GM19372 (cell line): ENCODE results near the gene CPXM1.

Source experiments
- ATAC-seq: cut with Tn5 transposase; IDR thresholded peaks from one replicate; pipeline ENCODE4 v1.9.1; 2021; ENCODE audit warnings: mild to moderate bottlenecking, low read depth, moderate library complexity; ENCODE audit not compliant: unreplicated experiment

The CPXM1 gene

DNA sequence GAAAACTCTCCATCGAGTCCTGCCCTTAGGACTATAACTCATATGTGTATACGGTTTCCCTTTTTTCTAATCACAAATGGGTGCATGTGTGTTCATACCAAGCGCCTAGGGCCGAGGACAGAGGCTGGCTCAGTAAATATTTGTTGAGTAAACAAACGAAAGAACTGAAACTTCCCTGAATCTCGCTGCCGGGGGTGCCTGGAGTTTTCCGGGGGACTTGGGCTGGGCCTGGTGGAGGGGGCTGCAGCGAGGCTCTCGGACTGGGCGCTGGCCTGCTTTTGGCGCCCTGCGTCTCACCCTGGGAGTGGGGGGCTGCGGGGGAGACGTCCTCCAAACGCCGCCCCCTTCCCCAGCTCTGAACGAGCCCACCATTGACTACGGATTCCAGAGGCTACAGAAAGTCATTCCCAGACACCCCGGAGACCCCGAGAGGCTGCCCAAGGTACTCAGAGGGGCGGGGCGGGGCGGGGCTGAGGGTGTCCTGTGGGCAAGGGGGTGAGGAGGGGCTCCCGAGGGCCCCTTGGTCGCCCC is 49.0 kb downstream of the CPXM1 start:
- ATAC-seq, result no peak

DNA sequence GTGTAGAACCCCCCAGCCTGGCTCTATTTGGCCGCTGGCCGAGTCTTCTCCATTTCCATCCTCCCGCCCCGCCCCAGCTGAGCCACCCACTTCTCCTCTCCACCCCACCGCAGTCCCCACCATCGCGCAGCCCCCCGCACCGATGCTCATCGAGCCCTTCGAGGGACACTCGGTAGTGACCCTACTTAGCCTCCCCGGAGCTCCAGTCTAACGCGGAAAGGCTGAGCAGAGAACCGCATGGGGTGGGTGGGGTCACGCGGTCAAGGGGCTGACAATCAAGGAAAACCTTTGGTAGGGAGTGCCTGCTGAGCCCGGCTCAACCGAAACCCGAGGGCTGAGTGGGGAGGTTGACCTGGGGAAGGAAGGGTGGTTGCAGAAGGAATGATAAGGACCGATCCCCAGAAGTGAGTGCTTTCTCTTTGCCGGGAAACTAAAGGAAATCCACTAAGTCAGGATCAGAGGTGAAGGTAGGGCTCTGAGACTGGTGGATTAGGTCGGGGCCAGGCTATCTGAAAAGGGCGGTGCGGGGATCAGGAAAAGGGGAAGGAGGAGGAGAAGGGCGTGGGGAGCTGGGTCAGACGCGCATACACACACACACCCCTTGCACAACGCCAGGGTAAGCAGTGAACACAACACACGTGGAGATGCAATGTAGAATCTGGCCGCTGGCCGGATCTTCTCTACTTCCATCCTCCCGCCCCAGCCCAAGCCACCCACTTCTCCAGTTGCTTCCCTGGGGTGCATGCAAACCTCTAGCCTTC is 49.8 kb downstream of the CPXM1 start:
- ATAC-seq, result no peak

- no peak for ATAC-seq
Measured at GRCh38 chr20:2749951-2750490, 50.4 kb downstream of the CPXM1 start.

DNA sequence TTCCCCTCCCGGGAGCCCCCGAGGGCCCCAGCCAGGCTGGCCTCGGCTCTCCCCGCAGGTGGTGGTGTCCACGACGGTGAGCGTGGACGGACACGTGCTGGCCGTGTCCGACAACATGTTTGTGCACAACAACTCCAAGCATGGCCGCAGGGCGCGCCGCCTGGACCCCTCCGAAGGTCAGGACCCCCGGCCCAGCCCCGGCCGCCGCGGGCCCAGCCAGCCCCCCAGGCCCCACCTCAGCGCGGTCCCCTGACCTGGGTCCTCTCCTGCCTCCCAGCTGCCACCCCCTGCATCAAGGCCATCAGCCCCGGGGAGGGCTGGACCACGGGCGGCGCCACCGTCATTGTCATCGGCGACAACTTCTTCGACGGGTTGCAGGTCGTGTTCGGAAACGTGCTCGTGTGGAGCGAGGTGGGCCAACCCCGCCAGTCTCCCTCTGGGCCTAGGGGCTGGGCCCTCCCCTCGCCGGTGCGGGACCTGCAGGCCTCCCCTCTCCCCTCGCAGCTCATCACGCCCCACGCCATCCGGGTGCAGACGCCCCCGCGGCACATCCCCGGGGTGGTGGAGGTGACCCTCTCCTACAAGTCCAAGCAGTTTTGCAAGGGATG is 51.0 kb downstream of the CPXM1 start:
- no peak for ATAC-seq

DNA sequence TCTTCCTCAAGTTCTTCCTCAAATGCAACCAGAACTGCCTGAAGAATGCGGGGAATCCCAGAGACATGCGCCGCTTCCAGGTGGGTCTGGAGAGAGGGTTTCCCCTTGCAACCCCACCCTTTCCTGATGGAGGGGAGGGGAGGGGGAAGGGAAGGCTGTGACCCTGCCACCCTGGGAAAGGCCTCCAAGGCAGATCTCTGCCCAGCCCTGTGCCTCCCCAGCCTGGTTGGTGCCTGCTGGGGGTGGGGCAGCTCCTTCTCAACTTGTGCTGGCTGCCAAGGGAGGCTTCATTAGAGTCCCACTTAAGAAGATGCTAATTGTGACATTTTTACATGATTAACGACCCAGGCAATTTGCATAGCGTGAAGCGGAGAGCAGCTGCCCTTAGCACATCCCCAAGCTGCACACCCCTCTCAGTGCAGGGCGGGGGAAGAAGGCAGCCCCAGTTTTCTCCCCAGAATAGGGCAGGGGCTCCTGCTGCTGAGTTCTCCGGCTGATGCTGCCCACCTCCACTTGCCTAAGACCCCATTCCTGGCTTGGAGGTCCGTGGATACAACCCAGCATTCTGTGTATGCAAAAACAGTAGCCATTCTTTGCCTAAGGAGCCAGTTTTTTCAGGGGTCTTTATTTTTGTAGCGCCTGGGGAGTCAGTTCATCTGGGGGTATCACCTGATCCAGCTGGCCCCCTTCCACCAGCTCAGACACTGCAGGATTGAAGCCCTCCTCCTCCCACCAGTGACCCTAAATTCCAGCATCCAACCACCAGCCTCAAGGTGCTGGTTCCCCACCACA is 51.7 kb downstream of the CPXM1 start:
- no peak for ATAC-seq

DNA sequence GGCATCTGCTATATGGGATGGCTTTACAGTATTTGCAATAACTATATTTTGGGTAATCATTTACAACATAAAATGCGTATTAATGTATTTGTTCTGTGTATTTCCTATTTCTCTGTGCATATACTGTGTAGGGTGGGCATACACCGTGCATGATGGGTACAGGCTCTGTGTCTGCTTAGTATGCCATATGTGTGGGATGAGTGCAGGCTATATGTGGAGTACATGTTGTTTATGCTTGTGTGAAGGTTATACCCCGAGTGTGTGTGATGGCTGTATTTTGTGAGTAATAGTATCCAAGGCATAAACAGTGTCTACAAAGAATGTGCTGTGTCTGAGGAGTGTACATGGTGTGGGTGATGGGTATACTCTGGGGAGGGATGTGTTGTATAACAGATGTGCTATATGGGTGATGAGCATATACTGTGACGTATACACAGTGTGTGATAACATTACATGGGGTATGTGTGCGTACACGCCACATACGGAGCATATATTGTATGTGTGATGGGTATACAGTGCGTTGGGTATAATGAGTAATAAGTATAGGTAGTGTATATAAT is 52.7 kb downstream of the CPXM1 start:
- no peak for ATAC-seq

DNA sequence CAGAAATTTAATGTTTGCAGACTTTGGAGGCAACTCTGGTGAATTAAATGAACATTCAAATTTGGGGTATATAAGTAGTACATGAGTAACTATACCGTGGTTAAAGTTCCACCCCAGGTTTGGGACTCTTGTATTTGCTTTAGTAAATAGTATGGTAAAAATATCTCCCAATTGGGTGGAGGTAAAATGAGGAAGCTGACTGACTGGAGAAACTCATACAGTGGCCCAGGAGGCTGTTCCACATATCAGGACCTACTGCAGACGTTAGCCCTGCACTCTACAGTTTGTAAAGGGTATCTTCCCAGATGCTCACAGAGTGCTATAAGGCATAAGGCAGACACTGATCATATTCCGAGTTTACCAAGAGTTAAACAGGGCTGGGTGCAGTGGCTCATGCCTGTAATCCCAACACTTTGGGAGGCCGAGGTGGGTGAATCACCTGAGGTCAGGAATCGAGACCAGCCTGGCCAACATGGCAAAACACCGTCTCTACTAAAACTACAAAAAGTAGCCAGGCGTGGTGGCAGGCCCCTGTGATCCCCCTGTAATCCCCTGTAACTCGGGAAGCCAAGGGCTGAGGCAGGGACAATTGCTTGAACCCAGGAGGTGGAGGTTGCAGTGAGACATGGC is 53.7 kb downstream of the CPXM1 start:
- no peak for ATAC-seq

DNA sequence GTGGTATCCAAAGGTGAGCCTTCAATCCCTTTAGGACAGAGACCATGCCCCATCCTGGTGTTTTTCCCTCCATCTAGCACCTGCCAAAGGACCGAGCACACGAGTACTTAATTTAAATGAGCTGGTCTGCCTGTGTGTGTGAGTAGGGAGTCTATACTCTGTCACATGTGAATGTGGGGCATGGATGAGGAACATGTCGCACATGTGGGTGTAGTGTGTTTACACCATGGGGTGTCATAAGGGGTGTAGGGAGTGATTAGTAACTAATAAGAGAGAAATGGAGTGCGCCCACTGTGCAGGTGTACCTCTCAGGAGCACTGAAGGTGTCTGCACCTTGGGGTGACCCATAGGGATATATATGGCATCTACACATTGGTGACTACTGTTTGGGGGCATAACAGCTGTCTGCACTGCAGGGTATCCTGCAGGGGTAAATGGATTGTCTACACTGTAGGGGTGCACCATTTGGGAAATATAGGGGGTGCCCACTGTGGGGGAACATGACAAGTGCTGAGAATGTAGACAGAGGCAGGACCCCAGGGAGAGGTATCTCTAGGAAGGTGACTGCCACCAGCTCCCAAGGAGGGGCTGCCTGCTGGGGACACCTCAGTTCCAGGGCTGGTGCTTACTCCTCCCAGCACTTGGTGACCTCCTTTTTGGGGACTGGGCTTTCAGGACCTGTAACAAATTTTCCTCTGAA is 54.3 kb downstream of the CPXM1 start:
- no peak for ATAC-seq

DNA sequence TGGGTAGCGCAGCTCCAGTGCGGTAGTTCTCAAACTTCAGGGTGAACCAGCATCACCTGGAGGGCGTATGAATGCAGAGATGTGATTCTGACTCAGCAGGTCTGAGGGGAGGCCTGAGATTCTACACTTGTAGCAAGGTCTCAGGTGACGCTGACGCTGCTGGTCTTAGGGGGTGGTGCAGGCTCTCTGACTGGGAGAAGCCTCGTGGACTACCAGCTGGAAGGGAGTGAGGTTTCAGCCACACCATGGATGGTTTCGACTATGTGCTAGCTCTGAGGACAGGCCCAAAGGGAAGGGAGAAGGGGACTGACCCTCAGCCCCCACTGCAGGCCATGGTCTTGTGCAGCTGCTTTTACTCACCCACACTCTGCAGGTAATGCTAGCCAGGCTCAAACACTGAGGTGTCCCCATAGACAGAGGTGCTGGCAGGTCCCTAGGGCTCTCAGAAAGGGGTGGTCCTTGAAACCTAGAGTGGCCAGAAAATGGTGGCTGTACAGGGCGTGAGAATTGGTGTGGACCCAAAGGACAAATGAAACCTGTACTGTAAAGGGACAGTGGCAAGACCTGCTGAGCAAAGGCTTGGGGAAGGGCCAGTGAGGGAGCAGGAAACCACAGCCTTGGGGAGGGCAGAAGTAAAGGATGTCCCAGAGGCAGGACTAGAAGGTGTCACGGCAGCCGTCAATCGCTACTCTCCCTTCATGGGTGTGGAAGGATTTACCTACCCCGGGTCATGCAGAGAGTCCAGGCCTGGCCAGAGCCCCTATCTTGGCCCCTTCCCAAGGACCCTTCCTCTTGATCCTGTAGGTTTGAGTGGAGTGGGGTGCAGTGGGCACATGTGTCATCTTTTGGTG is 55.1 kb downstream of the CPXM1 start:
- ATAC-seq, result no peak
